ENCODE results near the gene BEAN1. TPM values are rescaled to one million over a fixed set of nuclear protein-coding genes. Genes with fewer than 3 reads are reported as not detected.

The BEAN1 gene
- total RNA-seq, 1 experiment from 2014 or later, result 0.61 TPM

GRCh38 chr16:66430214-66430613, 3.1 kb downstream of the BEAN1 start (continued):
- no peak for TF ChIP-seq YY1 (IDR thresholded peaks at IDR 0.05; ENCODE audit: extremely low read depth, insufficient replicate concordance, low read depth, low read length)
- no peak for TF ChIP-seq FOSL1 (IDR thresholded peaks at IDR 0.05; ENCODE audit: low read depth)

- ATAC-seq (no peak), DNase-seq (ENCODE audit: low read depth, low spot score) (no peak)
- H4K20me1 ChIP-seq (ENCODE audit: insufficient read depth), result no peaks in the 10 kb centered on the region
- H3K4me3 ChIP-seq (replicated peaks in 1 of 2; ENCODE audit: low read depth in 1 of 2, low read length in 2 of 2), result no peak overlapping the region
- H3K9ac ChIP-seq (ENCODE audit: low read length), result no peak overlapping the region
- no peak overlapping the region for H3K4me2 ChIP-seq (ENCODE audit: low read length)
- no peak overlapping the region for H3K27ac ChIP-seq (ENCODE audit: low read depth, low read length)
- intact Hi-C loops (cut with micrococcal nuclease), result no loop called here
- RAD21 ChIA-PET (ENCODE audit: low non-redundant PET in 1 of 2, low total read pairs in 2 of 2, uncharacterized antibody in 2 of 2, unreplicated experiment in 2 of 2), result no interaction called here
- H2AFZ ChIP-seq (ENCODE audit: low read depth, low read length, poor library complexity, severe bottlenecking), result no peak overlapping the region
- H3K36me3 ChIP-seq (ENCODE audit: control insufficient read depth in 1 of 2, insufficient read depth in 2 of 2, low read length in 2 of 2), result no peaks in the 10 kb centered on the region
- H3K9me3 ChIP-seq (ENCODE audit: control insufficient read depth in 1 of 2, insufficient read depth in 1 of 2, low read depth in 1 of 2, low read length in 2 of 2), result no peaks in the 10 kb centered on the region
- TF ChIP-seq CEBPB (IDR thresholded peaks at IDR 0.05; ENCODE audit: low read depth) (no peak), EZH2 (IDR thresholded peaks at IDR 0.05) (no peak), YY1 (IDR thresholded peaks at IDR 0.05; ENCODE audit: extremely low read depth, insufficient replicate concordance, low read depth, low read length) (no peak), ZNF274 (IDR thresholded peaks at IDR 0.05; ENCODE audit: low read depth, low read length) (no peak), JUND (IDR thresholded peaks at IDR 0.05) (no peak), CBX3 (IDR thresholded peaks at IDR 0.05; ENCODE audit: low read depth) (no peak), ZFX (IDR thresholded peaks at IDR 0.05) (no peak), POLR2A (IDR thresholded peaks at IDR 0.05; ENCODE audit: borderline replicate concordance, extremely low read depth, insufficient read depth, insufficient read length) (no peak), SIN3A (IDR thresholded peaks at IDR 0.05; ENCODE audit: low read depth) (no peak), ZBTB33 (IDR thresholded peaks at IDR 0.05; ENCODE audit: extremely low read depth, insufficient replicate concordance, low read length) (no peak)
- no peaks in the 10 kb centered on the region for H3K9me2 ChIP-seq (ENCODE audit: insufficient read depth)
- POLR2A ChIA-PET, result no interaction called here
- CTCF ChIA-PET, result interaction anchor here (1.9 kb wide), 1 partner anchor 25 kb away, joined by 4 read pairs; no protein-coding TSS in a partner anchor
- peaks cover 17 to 23% of the 10 kb centered on the region in 2 experiments for H3K4me1 ChIP-seq (ENCODE audit: control insufficient read depth in 1 of 2, insufficient read depth in 2 of 2, low read length in 2 of 2)
- H3K79me2 ChIP-seq (ENCODE audit: insufficient read depth, low read length), result no peaks in the 10 kb centered on the region
- peaks cover 36% of the 10 kb centered on the region; the same call in 1 of the 2 replicates for H3K27me3 ChIP-seq (ENCODE audit: insufficient read depth, low read length)
- no TSS peak for BruUV-seq (replicated peaks)
These were observed 4.7 kb downstream of the BEAN1 start for GRCh38 chr16:66431760-66432159.

All from HCT116 (cell line).